HEK293T (cell line): ENCODE data around the gene COX6A2.

ENCODE experiments used
- CTCF ChIA-PET: fragments of 350-600 bp; formaldehyde crosslinking; extraction: SDS; loops from one replicate; lab custom pipeline; 2021; ENCODE audit warnings: antibody characterized with exemption, inconsistent platforms; lab: Yijun Ruan, JAX
- POLR2A ChIA-PET: fragments of 350-600 bp; formaldehyde crosslinking; extraction: SDS; loops from one replicate; lab custom pipeline; 2020; ENCODE audit warnings: antibody characterized with exemption, inconsistent platforms; lab: Yijun Ruan, JAX
- DNase-seq: peaks from one replicate; pipeline ENCODE4 v3.0.0; 2012; ENCODE audit warnings: mixed read lengths; ENCODE audit errors: extremely low spot score
- ARNT ChIP-seq: fragments of 450-650 bp; IDR thresholded peaks from 2 replicates; pipeline ENCODE4 v1.6.1; 2017; ENCODE audit warnings: mild to moderate bottlenecking
- BHLHE40 ChIP-seq: fragments of 450-650 bp; IDR thresholded peaks from 2 replicates; pipeline ENCODE4 v1.6.1; 2016; ENCODE audit warnings: mild to moderate bottlenecking, moderate library complexity, borderline replicate concordance
- CTBP1 ChIP-seq: fragments of 450-650 bp; IDR thresholded peaks from 2 replicates; pipeline ENCODE4 v1.6.1; 2016; ENCODE audit warnings: borderline replicate concordance
- ELF4 ChIP-seq: fragments of 450-650 bp; IDR thresholded peaks from 2 replicates; pipeline ENCODE4 v1.6.1; 2017; ENCODE audit warnings: antibody characterized with exemption
- FOXA1 ChIP-seq: fragments of 450-650 bp; IDR thresholded peaks from 2 replicates; pipeline ENCODE4 v1.6.1; 2016; ENCODE audit warnings: mild to moderate bottlenecking
- FOXK2 ChIP-seq: fragments of 450-650 bp; IDR thresholded peaks from 2 replicates; pipeline ENCODE4 v1.6.1; 2016; ENCODE audit warnings: mild to moderate bottlenecking
- FOXM1 ChIP-seq: fragments of 450-650 bp; IDR thresholded peaks from 2 replicates; pipeline ENCODE4 v1.6.1; 2017; ENCODE audit warnings: mild to moderate bottlenecking, borderline replicate concordance
- HDGF ChIP-seq: fragments of 450-650 bp; IDR thresholded peaks from 2 replicates; pipeline ENCODE4 v1.6.1; 2017; ENCODE audit warnings: antibody characterized with exemption, borderline replicate concordance
- L3MBTL2 ChIP-seq: fragments of 450-650 bp; conservative IDR thresholded peaks from 2 replicates; pipeline ENCODE4 v1.6.1; 2016; ENCODE audit warnings: mild to moderate bottlenecking
- LEF1 ChIP-seq: fragments of 450-650 bp; IDR thresholded peaks from 2 replicates; pipeline ENCODE4 v1.6.1; 2017; ENCODE audit warnings: mild to moderate bottlenecking, borderline replicate concordance
- NFRKB ChIP-seq: fragments of 450-650 bp; IDR thresholded peaks from 2 replicates; pipeline ENCODE4 v1.6.1; 2016; ENCODE audit warnings: mild to moderate bottlenecking, moderate library complexity
- PKNOX1 ChIP-seq: fragments of 450-650 bp; IDR thresholded peaks from 2 replicates; pipeline ENCODE4 v1.6.1; 2016
- SP1 ChIP-seq: fragments of 450-650 bp; IDR thresholded peaks from 2 replicates; pipeline ENCODE4 v1.6.1; 2017
- SUZ12 ChIP-seq: fragments of 450-650 bp; IDR thresholded peaks from 2 replicates; pipeline ENCODE4 v1.6.1; 2016; ENCODE audit warnings: mild to moderate bottlenecking
- TARDBP ChIP-seq: fragments of 450-650 bp; IDR thresholded peaks from 2 replicates; pipeline ENCODE4 v1.6.1; 2016
- ZNF384 ChIP-seq: fragments of 450-650 bp; IDR thresholded peaks from 2 replicates; pipeline ENCODE4 v1.6.1; 2016

The COX6A2 gene

GRCh38 chr16:31467858-31468257 is 39.7 kb upstream of the COX6A2 start:
- ChIA-PET CTCF (no interaction called here), POLR2A (interaction anchor here (1.1 kb wide), 1 partner anchor 7 kb away, joined by 5 read pairs; no protein-coding TSS in a partner anchor)
- DNase-seq, result no peak
- TF ChIP-seq NFRKB (no peak), ZNF384 (no peak), FOXK2 (no peak), LEF1 (no peak), FOXA1 (no peak), CTBP1 (no peak), ELF4 (no peak), HDGF (no peak), FOXM1 (no peak), PKNOX1 (no peak), ARNT (no peak), BHLHE40 (no peak)

- no peak for TF ChIP-seq TARDBP
- TF ChIP-seq FOXK2, result no peak
- no peak for TF ChIP-seq ELF4
- TF ChIP-seq SP1, result no peak
- TF ChIP-seq ZNF384, result no peak
- TF ChIP-seq ARNT, result no peak
- POLR2A ChIA-PET, result no interaction called here
- DNase-seq, result no peak
- CTCF ChIA-PET, result no interaction called here
Measured at GRCh38 chr16:31467151-31467773, 39.1 kb upstream of the COX6A2 start.

- no peak for DNase-seq
- ChIA-PET POLR2A (no interaction called here), CTCF (no interaction called here)
- no peak for TF ChIP-seq ZNF384
- no peak for TF ChIP-seq SUZ12
- TF ChIP-seq FOXK2, result no peak
- TF ChIP-seq NFRKB, result no peak
- no peak for TF ChIP-seq SP1
- TF ChIP-seq HDGF, result no peak
- no peak for TF ChIP-seq FOXM1
- TF ChIP-seq TARDBP, result no peak
- TF ChIP-seq PKNOX1, result no peak
Measured at GRCh38 chr16:31466381-31466841, 38.3 kb upstream of the COX6A2 start.

- ChIA-PET CTCF (no interaction called here), POLR2A (no interaction called here)
- TF ChIP-seq CTBP1 (no peak), SUZ12 (no peak), SP1 (no peak), ZNF384 (no peak), HDGF (no peak), FOXM1 (no peak), L3MBTL2 (no peak), ARNT (no peak), PKNOX1 (no peak), ELF4 (no peak), BHLHE40 (no peak), LEF1 (no peak), NFRKB (no peak), FOXK2 (no peak), FOXA1 (no peak)
- DNase-seq, result no peak
Measured at GRCh38 chr16:31465788-31466370, 37.7 kb upstream of the COX6A2 start.

- TF ChIP-seq TARDBP (no peak), FOXK2 (no peak), ZNF384 (no peak), PKNOX1 (no peak), ARNT (no peak), SUZ12 (no peak), HDGF (no peak), L3MBTL2 (no peak), FOXA1 (no peak), SP1 (no peak), NFRKB (no peak), CTBP1 (no peak), FOXM1 (no peak), LEF1 (no peak), ELF4 (no peak), BHLHE40 (no peak)
- no peak for DNase-seq
- POLR2A ChIA-PET, result no interaction called here
- CTCF ChIA-PET, result no interaction called here
Measured at GRCh38 chr16:31464781-31465260, 36.7 kb upstream of the COX6A2 start.
